K562 (cell line): Measurements from ENCODE around the gene KLHL15. TPM values are rescaled to one million over a fixed set of nuclear protein-coding genes. Genes with fewer than 3 reads are reported as not detected.

Experiments
- ARID3B ChIP-seq: fragments of 250-450 bp; sonication (Bioruptor Pico); IDR thresholded peaks from 2 replicates; pipeline ENCODE4 v1.4.0; 2020; ENCODE audit warnings: borderline replicate concordance
- BACH1 ChIP-seq: fragments of 200-800 bp; sonication (Bioruptor generic); IDR thresholded peaks from 2 replicates; pipeline ENCODE4 v1.6.1; 2016; ENCODE audit warnings: missing genetic modification characterization, missing compliant biosample characterization
- BDP1 ChIP-seq: IDR thresholded peaks from 3 replicates; pipeline ENCODE4 v1.6.1; 2011; ENCODE audit not compliant: insufficient read length, insufficient read depth
- CBX3 ChIP-seq, 2 experiments: IDR thresholded peaks; 1 replicate in 1 of 2; 2 replicates in 1 of 2; pipeline ENCODE4 v1.6.1; 2012; ENCODE audit warnings: inconsistent platforms in 2 of 2, low read length in 2 of 2, borderline replicate concordance in 1 of 2, control low read depth in 1 of 2
- CGGBP1 ChIP-seq: fragments of 250-450 bp; sonication (Bioruptor Pico); IDR thresholded peaks from 2 replicates; pipeline ENCODE4 v1.9.0; 2021; ENCODE audit warnings: mild to moderate bottlenecking
- CHD4 ChIP-seq: fragments of 200-600 bp; sonication (generic); IDR thresholded peaks from 3 replicates; pipeline ENCODE4 v1.6.1; 2012; ENCODE audit warnings: low read depth, mild to moderate bottlenecking, mixed read lengths, low read length, inconsistent platforms; ENCODE audit not compliant: insufficient read depth, insufficient replicate concordance, poor library complexity, severe bottlenecking
- CLOCK ChIP-seq: fragments of 250-450 bp; sonication (Bioruptor Pico); IDR thresholded peaks from 2 replicates; pipeline ENCODE4 v1.4.0; 2020; ENCODE audit warnings: mild to moderate bottlenecking, moderate library complexity, borderline replicate concordance
- GATA2 ChIP-seq: sonication (generic); formaldehyde crosslinking; IDR thresholded peaks from 2 replicates; pipeline ENCODE4 v1.4.0; 2020; ENCODE audit warnings: mild to moderate bottlenecking, missing genetic modification reagents
- KAT8 ChIP-seq: fragments of 450-650 bp; IDR thresholded peaks from 2 replicates; pipeline ENCODE4 v1.6.1; 2016; ENCODE audit warnings: low read depth, mild to moderate bottlenecking
- NR4A1 ChIP-seq, 2 experiments: fragments of 250-450 bp in 1 of 2; fragments of 450-650 bp in 1 of 2; sonication (Bioruptor Pico) in 1 of 2; IDR thresholded peaks; 2 replicates each; pipeline versions ENCODE4 v1.4.0 to v1.6.1; 2016 to 2020; ENCODE audit warnings: mild to moderate bottlenecking in 2 of 2, missing compliant biosample characterization in 1 of 2, missing genetic modification characterization in 1 of 2, moderate library complexity in 1 of 2
- POLR2A ChIP-seq: fragments of 450-650 bp; conservative IDR thresholded peaks from 2 replicates; pipeline ENCODE4 v1.6.1; 2016
- TAF15 ChIP-seq: fragments of 200-400 bp; formaldehyde crosslinking; IDR thresholded peaks from 2 replicates; pipeline ENCODE4 v1.6.1; 2017; ENCODE audit warnings: mild to moderate bottlenecking, low read depth, low read length, moderate library complexity
- ZBTB1 ChIP-seq: sonication (generic); formaldehyde crosslinking; IDR thresholded peaks from 2 replicates; pipeline ENCODE4 v1.8.1; 2023; ENCODE audit warnings: missing genetic modification reagents, low read depth, mild to moderate bottlenecking, borderline replicate concordance
- ZBTB12 ChIP-seq: fragments of 250-450 bp; sonication (Bioruptor Pico); IDR thresholded peaks from 2 replicates; pipeline ENCODE4 v1.4.0; 2020
- ZBTB9 ChIP-seq: fragments of 450-650 bp; formaldehyde crosslinking; IDR thresholded peaks from 2 replicates; pipeline ENCODE4 v1.4.0; 2020; ENCODE audit warnings: mild to moderate bottlenecking, moderate library complexity
- ZHX1 ChIP-seq: fragments of 150-350 bp; conservative IDR thresholded peaks from 2 replicates; pipeline ENCODE4 v1.6.1; 2014; ENCODE audit warnings: low read length
- polyA plus RNA-seq, 8 experiments: library from polyadenylated mRNA; depleted of rRNA in 4 of 8; stranded (reverse) in 5 of 8; unstranded in 3 of 8; fragments of >200 nt; fragmentation: Nextera tagmentation in 2 of 8; fragmentation: Illumina TruSeq in 1 of 8; extraction: Ambion mirVana in 2 of 8; extraction: Trizol in 1 of 8; gene quantifications; 2 replicates each; pipeline versions ENCODE4 v1.2.1 to v1.2.3, GENCODE V29; 2011 to 2014; ENCODE audit warnings: inconsistent platforms in 1 of 8, missing spikeins in 1 of 8
- total RNA-seq, 7 experiments: library from RNA; depleted of rRNA in 6 of 7; stranded (reverse); fragments of >200 nt in 6 of 7; fragmentation: Illumina TruSeq in 2 of 7; extraction: Trizol in 2 of 7; gene quantifications; 2 replicates each; pipeline versions ENCODE4 v1.2.1 to v1.2.3, GENCODE V29; 2011 to 2021; ENCODE audit warnings: low replicate concordance in 1 of 7

Gene KLHL15
- total and polyA plus RNA-seq, 9 of the 15 experiments (the other 6 are each of a cell fraction or from before 2014, with no cell fraction given): 3.0 to 12.4 (median 7.6) TPM

GRCh38 chrX:23952984-23953907 lies 73.7 kb downstream of the KLHL15 start (continued):
- 0 out of 2 replicates have a peak, but pooled peaks have one; percentile 21 for TF ChIP-seq BACH1 (tag)
- no peak for TF ChIP-seq CHD4
- TF ChIP-seq BDP1: no peak
- TF ChIP-seq GATA2 (CRISPR knock-in tag): no peak
- TF ChIP-seq ZHX1: no peak
- TF ChIP-seq NR4A1 (CRISPR knock-in tag; IDR thresholded peaks at IDR 0.05): no peak
- TF ChIP-seq NR4A1 (tag; IDR thresholded peaks at IDR 0.05): peak; percentile 57; the same call in 1 of the 2 replicates
- TF ChIP-seq ZBTB9 (CRISPR knock-in tag): no peak
- no peak for TF ChIP-seq ARID3B (CRISPR knock-in tag)
- TF ChIP-seq CGGBP1: no peak
- TF ChIP-seq POLR2A: peak; percentile 64
- TF ChIP-seq KAT8: no peak
- no peak for TF ChIP-seq ZBTB1
- TF ChIP-seq CBX3 (IDR thresholded peaks at IDR 0.05; ENCODE audit: borderline replicate concordance in 1 of 2, low read length in 2 of 2): no peak
- TF ChIP-seq ZBTB12 (CRISPR knock-in tag): no peak
- TF ChIP-seq CLOCK (CRISPR knock-in tag): no peak
- TF ChIP-seq TAF15: no peak
